Measurements from ENCODE around the gene CCDC12.

Gene CCDC12

GRCh38 chr3:46957092-46957820 lies 19.3 kb downstream of the CCDC12 start:
- DNase-seq (ENCODE audit: low read depth): no peak

DNA sequence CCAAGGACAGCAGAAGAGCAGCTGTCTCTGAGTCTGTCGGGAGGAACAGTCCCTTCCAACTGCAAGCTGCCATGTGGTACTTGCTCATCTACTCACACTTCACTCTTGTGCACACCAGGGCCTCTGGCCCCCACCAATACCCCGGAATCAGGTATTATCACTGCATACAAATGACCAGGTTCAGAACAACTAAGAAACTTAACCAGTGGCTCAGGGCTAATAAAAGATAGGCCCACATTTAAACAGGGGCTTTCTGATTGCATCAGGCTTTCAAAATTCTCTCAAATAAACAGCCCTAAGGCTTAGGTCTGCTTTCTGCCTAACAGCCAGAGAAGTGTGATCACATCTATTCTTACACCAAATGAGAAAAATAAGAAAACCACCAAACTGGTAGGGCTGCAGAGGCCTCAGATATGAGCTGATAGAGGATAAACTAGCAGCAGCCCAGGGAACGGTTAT lies 20.7 kb downstream of the CCDC12 start:
- no peak for DNase-seq (ENCODE audit: low read depth)

DNA sequence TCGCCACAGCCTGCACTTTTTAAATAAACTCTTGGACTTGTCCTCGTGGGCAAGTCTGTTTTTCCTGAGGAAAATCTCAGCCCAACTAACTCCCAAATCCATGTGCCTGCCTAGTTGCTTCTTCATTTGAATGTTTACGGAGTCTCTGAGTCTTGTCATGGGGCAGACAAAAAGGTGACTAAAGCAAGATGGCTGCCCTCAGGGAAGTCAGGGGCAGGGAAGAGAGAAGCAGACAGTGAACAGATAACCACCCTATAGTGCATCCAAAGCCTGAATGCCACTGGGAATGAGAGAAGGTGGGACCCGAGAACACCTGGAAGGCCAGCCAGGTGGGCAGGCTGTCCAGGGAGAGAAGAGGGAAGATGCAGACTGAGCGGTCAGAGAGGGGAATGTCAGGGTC lies 21.4 kb downstream of the CCDC12 start:
- DNase-seq (ENCODE audit: low read depth): no peak

- no peak for DNase-seq (ENCODE audit: low read depth)
Observed at GRCh38 chr3:46954178-46954577, 22.4 kb downstream of the CCDC12 start.

DNA sequence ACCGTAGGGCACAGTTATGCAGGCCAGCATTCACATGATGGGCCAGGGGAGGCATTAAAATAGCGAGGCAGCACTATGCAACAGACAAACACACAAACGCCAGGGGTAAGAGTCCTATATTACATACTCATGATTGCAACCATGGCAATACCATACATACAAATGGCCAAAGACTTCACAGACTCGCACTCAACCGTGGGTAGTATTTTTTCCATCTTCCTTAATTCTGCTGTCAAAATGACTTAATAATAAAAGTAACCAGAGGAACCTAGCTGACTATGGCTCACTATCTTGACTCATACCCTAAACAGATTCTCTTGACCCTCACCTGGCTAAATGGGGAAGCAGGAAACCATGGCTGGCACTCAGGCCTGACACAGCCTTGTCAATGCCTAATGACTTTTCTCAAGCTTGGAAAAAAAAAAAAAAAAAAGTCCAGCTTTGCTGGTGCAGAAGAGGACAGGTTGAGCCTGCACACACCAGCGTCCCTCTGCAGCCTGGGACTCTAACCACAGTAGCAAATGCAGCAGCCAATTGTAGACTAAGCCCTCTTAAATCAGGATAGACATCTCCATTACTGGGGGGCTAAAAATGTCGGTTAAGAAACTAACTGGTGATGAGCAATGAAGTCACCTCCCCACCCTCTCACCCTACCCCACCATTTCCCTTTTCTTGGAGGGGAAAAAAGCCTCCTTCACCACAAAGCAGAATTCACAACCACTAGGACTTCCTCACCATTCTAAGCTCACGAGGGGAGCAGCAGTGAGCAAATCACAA lies 23.1 kb downstream of the CCDC12 start:
- no peak for DNase-seq (ENCODE audit: low read depth)

DNA sequence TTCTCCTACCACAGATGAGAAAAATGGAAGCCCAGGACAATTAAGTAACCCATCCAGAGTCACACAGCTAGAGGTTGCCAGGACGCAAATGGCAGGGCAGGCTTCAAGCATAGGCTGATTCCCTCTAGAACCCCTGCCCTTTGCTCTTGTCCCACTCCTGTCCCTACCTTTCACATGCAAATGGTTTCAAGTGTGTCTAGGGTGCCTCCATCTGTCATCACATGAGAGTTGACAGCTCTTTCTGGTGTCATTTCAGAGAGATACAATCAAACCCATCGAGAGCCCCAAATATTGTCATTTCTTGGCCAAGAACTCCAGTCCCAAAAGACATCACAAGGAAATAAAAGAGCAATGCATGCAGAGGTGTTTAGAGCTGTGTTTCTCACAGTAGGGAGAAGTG lies 23.7 kb downstream of the CCDC12 start:
- no peak for DNase-seq (ENCODE audit: low read depth)

GRCh38 chr3:46950650-46951241 lies 25.8 kb downstream of the CCDC12 start:
- DNase-seq (ENCODE audit: low read depth): no peak

- DNase-seq (ENCODE audit: low read depth): no peak
Observed at GRCh38 chr3:46950177-46950576, 26.4 kb downstream of the CCDC12 start.

GRCh38 chr3:46948830-46949671 lies 27.5 kb downstream of the CCDC12 start:
- DNase-seq (ENCODE audit: low read depth): no peak

DNA sequence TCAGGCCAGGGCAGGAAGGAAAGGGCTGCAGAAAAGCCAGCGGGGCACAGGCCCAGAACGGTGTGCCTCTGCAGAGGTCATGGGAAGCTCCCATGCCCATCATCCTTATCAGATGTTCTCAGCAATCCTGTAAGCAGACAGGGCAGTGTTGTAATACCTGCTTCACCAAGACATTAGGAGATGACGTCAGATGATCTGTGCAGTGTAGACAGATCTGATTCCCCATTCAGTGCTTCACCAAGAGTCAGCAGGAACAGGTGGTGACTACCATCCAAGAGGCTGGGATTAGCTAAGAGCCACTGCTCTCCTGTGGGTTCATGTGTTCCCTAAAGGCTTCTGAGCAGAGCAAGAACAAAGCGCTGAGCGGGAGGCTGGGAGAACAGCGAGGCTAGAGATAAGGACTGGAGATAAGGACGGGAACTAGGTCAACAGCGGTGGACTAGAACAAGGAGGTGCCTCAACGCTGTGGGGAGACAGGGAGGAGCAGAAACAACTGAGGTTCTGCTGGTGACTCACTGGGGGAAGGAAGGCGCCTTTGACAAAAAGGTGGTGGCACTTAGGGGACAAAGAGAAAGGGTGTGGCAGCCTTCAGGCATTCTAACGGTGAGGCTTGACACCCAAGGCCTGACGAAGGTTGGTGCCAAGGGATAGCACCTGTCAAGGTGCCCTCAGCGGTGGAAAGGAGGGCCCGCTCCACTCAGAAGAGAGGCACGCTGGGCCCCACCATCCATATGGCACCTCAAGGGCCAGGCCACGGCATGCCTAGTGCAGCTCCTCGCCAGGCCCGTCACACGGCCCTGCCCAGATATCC lies 28.4 kb downstream of the CCDC12 start:
- DNase-seq (ENCODE audit: low read depth): no peak

DNA sequence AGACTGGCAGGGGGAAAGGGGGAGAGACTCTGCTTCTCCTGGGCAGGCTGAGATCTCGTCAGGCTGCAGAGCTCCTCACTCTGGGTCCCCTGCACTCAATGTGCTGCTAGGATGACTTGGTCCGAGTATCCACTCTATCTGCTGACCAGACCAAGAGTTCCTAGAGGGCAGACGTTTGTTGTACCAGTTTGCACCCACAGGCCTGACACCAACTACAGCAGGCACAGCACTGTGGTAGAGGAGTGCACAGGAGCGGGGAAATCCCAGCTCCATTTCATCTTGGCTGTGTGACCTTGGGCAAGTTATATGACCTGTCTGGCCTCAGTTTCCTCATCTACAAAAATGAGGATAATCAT lies 29.0 kb downstream of the CCDC12 start:
- DNase-seq (ENCODE audit: low read depth): no peak

- DNase-seq (ENCODE audit: low read depth): no peak
Observed at GRCh38 chr3:46946856-46947545, 29.5 kb downstream of the CCDC12 start.

DNA sequence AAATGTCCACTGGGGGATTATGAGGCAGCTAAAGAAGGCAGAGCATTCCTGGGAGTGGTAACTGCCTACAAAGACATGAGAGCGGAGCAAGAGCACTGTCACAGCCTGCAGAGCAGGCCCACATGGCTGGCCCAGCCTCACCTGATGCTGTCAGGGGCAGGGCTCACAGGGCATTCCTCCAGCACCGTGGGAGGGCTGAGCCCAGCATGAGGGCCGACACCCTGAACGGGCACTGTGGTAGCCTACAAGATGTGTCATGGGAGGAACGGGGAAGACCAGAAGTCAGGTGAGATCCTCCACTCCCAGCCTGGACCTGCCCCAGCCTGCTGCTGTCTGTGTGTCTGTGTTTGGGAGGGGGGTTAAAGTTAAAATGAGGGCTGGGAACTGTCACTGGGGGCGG lies 30.1 kb downstream of the CCDC12 start:
- DNase-seq (ENCODE audit: low read depth): no peak

DNA sequence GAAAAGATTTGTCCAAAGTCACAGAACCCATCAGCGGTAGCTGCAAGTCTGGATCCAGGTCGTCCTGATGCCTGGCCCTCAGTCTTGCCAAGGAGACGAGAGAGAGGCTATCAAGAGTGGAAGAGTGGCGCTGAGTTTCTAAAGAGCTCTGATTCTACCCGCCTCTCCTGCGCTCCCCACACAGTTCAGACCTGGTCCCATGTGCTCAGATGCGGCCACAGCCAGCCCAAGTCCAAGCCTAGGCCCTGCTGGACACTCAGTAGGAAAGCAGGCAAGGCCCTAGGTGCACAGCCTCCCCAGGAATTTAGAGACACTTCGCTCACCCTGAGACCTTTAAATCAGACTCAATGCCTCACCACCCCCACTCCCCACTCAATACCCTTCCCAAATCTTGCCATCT lies 32.4 kb downstream of the CCDC12 start:
- no peak for DNase-seq (ENCODE audit: low read depth)

- DNase-seq (ENCODE audit: low read depth): no peak
Observed at GRCh38 chr3:46943237-46944187, 33.0 kb downstream of the CCDC12 start.

DNA sequence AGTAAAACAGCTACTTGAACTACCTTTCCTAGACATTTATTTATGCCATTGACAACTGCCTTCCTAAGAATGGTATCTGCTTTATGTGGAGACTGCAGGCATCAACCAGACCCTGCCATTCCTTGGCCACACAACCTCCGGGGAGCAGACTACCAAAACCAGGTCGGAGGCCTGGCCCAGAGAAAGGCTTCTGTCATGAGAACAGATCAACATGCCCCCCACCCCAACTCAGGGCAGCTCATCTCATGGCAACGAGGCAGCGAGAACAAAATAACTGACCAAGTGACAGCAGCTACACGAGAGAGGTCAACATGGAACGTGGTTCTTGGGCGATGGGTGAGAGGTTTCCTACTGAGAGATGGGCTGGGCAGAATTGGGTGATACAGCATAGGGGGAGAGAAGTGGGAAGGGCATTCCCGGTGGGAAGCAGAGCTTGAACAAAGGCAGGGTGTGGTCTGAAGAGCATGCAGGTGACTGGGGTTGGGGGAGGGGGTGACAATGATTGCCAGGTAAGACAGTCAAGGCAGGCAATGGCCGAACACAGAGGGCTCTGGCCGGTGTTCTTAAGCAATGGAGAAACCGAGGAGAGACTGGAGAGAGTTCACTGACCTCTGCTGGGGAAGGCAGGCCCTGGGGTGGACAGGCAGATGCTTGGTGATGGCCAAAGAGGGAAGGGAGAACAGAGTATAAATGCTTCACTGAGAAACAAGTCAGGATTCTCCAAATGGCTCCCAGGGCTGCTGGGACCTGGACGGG lies 33.9 kb downstream of the CCDC12 start:
- DNase-seq (ENCODE audit: low read depth): no peak

DNA sequence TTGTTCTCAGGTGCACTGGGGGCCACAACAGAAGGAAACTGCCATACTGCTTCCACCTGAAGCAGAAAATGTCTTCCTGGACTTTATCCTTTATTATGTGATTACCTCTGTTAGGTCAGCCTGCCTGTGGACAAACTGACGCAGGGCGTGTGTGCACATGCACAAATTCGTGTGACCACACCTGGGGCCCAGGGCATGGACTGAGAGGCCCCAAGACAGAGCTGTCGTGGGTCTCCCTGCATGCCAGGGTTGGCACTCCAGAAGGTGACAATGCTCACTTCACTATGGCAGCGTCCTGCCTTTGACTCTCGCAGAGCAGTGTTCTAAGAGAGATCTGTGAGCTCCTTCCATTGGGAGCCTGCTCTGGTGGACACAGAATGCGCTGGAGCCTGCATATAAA lies 34.5 kb downstream of the CCDC12 start:
- no peak for DNase-seq (ENCODE audit: low read depth)

DNA sequence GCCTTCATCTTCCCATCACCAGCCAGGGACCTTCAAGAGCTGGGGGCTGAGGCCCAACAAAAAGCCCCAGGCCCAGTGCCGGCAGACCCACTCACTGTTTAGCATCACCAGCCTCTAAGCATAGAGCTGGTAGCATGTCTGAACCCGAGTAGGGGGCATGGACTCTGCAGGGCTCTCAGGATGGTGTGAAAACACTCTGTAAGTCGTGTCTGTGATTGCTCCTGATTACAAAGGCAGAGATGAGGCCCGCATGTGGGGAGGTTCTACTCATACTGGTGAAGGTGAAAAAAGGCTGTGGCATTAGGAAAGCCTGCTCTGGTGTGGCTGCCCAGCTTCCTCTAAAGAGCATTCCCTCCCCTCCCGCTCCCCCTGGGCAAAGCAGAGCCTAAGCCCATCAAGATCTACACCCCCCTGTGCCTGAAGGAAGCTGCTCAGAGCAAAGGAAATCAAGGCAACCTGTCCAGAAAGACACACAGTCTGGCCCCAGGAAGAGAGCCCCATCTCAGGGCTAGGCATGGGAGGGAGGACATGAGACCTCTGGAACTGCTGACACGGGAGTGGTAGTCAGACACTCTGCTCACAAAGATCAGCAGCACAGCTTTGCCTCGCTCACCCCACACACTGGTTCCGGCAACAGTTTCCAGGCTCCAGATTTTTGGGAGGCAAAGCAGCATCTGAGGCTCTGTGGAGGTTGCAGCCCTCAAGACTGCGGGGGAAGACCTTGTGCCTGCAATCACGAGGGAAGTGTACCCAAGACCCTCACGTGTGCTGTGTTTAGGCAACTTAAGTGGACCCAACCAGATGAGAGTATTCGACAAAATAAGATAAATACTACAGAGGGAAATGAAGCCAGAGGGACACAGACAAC lies 36.7 kb downstream of the CCDC12 start:
- no peak for DNase-seq (ENCODE audit: low read depth)

All from fibroblast of gingiva (primary cell).